ENCODE measurements around the gene KIF26B.
"Not testable (repeated sequence)": the region's sequence is repeated elsewhere in the genome, so short reads cannot be mapped to it uniquely, and the experiment has no call there.

The KIF26B gene

DNA sequence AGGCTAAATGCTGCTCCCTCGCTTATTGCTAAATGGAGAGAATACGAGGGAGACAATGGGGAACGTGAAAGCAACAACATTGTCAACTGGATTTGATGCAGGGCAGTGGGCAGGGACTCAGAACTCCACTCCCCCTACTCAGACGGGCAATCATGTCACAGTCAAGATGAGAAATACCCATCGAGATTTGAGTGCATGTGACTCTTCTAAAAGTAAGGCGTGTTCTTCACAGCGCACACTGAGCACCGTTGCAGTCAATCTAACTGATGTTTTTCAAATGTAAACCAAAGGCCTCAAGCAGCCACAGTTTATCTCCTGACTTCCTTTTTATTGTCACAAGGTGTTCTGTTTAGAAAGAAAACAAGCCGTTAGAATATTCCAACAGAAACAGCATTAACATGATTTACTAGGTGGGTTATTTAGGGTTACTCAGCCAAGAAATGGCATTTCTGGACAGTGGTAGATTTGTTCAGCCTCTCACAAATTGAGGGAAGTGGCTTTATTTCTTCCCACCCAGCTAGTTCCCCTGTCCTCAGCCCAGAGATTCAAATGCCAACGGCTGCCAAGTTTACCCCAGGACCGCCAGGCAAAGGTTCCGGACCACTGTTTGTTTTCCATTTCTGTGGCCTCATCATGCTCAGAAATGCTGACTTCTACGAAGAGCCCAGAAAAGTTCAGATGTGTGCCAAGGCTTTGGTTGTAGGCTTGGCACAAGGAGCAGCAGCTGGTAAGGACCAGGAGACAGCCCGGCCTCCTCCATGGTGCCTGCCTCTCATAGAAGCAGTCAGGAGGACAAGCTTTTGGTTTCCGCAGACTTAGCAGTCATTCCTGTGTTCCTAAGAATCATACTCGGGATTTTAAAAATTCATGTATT is 171.4 kb downstream of the KIF26B start:
- no peak for DNase-seq (ENCODE audit: low spot score)

DNA sequence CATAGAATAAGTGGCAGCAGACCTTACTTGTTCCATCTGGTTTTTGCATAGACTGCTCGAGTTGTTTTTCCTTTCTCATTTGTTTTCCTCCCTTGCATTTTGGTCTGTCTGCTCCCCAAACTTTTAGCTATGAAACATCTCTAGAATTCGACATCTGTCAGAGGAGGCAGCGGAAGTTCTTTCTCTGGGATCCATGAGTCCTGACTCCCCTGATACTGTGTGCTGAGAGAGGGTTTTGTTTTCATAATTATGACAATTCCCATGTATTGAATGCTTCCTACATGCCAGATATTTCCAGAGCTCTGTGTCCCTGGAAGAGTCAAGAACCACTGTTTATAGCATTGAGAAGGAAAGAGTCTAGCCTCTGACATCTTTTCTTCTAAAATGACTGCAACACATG is 172.6 kb downstream of the KIF26B start:
- DNase-seq (ENCODE audit: low spot score) = no peak

DNA sequence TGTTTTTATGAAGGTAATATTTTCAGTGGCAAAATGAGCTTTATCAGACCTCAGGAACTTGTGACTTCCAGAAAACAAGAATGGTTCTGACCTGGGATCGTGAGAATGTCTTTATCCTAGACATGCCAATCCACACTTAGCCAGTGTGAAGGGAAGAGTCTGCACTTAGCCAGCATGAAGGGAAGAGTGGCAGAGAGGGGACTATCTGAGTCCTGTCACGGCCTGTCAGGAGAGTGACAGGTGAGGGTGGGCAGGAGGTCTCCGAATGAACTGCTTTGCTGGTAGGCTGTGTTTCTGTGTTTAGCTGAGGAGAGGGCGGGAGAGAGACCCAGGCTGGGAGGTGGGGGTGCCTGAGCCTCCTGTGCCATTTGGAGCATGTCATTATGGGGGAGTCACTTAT is 173.1 kb downstream of the KIF26B start:
- DNase-seq (ENCODE audit: low spot score) = no peak

DNA sequence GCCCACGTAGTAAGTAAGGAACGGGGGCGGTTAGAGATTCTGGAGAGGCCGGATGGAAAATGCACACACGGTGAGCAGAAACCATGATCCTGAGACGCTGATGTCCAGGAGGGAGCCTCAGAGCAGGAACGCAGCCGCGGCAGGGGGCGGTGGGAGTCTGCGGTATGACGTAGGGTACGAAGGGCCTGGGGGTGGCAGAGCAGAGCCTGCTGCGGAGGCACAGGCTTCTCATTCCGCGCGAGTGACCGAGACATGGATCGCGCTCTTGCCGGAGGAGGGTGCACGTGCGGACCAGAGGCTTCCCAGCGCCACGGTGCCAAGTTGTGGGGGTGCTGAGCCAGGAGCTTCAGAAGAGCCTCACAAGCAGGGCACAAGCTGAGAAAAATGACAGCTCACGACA is 176.2 kb downstream of the KIF26B start:
- no peak for DNase-seq (ENCODE audit: low spot score)

DNA sequence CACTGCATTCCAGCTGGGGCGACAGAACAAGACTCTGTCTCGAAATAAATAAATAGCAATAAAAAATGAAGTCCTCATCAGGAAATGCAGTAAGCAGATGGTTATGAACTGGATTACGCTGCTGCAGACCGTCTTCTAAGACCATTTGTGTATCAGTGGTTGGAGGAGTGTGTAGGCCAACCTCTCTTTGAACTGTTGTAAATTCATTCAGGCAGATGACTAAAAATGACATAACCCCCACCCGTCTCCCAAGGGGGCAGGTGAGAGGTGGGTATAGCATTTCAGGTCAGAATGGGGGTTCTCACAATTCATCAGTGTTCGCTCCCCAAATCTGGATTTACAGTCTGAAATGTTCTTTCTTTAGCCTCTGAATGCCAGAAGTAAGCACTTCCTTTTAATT is 177.3 kb downstream of the KIF26B start:
- DNase-seq (ENCODE audit: low spot score) = no peak

DNA sequence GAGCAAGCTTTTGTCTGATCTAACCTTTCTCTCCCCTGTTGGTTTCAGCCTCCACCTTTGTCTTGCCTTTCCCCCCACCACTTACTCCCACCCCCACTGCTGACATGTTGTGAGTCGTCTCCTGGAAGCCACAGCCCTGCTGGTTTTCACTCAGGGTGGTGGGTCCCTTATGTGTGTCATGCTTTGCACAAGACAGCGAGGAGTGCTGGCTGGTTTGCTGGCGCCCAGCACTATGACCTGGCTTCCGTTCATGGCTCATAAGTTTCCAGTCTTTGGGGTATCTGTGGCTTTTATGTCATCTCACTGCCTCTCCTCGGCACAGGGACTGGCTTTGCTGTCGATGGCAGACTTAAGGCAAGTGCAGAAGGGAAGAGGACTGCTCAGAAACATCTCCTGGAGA is 177.7 kb downstream of the KIF26B start:
- DNase-seq (ENCODE audit: low spot score) = no peak

DNA sequence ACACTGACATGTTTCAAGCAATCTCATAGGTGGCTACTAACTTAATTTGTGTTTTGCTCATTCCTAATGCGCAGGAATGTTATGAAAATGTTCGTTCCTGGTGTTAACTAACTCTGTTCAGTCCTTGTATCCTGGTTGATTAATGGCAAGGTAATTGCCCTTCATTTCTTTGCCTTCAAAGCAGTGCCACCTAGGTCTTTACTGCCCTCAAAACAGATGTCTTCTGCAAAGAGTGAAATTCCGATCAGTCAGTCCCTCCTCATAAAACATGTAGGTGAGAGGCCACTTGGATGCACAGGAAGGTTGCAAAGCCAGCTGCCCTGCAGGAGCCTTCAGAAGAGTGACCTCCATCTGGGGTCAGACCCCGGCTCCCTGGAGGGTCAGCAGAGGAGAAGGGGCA is 179.4 kb downstream of the KIF26B start:
- DNase-seq (ENCODE audit: low spot score) = no peak

DNA sequence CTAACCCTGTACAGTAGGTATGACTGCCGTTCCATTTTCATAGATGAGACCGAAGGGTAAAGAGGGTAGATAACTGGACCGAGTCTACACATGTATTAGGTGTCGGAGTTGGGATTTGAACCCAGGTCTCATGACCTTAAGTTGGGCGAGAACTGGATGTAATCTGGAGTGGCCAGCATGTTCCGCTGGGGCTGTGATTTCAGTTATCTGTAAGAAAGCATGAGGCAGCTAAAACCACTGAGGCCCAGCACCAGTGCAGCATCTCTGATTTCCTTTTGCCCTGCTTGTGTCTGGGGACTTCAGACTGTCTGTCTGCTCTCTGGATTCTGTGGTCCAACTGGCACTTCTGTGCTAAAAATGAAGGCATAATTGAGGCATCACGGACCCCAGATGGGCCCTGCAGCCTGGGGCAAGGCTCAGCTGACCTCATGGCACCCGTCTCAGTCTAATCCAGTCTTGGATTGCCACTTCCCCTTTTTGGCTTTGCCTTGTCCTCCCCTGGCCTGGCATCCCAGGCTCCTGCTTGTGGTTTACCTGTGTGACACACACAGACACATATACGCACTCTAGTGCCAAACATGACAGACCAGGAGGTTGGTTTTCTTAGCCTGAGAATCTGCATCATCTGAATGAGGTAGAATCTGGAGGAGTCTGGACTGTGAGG is 180.2 kb downstream of the KIF26B start:
- no peak for DNase-seq (ENCODE audit: low spot score)

DNA sequence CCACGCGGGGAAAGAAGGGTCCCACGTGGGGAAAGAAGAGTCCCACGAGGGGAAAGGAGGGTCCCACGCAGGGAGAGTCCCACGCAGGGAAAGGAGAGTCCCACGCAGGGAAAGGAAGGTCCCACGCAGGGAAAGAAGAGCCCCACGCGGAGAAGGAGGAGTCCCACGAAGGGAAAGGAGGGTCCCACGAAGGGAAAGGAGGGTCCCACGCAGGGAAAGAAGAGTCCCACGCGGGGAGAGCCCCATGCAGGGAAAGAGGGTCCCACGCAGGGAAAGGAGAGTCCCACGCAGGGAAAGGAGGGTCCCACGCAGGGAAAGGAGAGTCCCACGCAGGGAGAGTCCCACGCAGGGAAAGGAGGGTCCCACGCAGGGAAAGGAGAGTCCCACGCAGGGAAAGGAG is 180.9 kb downstream of the KIF26B start:
- DNase-seq (ENCODE audit: low spot score) = not testable (repeated sequence)

DNA sequence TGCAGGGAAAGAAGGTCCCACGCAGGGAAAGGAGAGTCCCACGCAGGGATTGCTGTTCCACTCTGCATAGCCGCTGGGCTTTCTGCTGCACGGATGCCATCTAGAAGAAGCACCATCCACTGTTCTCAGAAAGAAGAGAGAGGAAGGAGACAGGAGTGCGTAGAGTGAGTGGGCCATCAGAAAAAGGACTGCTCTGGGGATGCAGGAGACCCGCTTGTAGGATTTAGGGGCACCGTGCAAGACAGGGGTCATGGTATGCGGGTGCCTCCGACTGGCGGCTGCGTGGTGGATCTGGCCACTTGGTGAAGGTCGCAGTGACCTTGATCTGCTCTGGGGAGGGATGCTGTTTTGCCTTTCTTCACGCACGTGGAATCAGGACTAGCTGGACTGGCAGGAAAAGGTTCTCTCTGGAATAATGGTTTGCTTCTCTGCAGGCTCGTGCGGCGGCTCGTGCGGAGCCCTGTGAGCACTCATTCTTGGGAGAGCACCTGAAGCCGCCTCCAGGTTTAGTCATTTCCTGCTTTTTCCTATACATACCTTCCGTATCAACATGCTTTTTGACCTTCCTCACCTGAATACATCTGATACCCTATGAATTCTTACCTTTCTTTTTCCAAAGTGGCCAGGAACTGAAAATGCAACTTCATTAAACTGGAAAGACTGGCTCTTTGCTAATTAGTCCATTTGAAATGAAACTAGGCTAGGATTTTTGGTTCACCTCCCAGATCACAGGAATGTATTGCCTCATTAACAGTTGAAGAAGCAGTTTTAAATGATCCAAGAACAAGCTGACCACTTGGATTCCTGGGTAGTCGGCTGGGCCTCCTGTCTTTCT is 181.6 kb downstream of the KIF26B start:
- no peak for DNase-seq (ENCODE audit: low spot score)

DNA sequence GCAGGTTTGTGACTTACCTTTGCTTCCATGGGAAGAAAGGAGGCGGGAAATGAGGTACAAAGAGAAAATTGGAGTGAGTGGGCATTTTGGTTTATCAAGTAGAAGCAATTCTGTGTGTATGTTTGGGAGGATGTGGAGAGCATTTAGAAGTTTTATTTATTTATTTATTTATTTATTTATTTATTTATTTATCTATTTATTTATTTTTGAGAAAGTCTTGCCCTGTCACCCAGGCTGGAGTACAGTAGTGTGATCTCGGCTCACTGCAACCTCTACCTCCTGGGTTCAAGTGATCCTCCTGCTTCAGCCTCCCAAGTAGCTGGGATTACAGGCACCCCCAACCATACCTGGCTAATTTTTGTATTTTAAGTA is 182.2 kb downstream of the KIF26B start:
- not testable (repeated sequence) for DNase-seq (ENCODE audit: low spot score)

DNA sequence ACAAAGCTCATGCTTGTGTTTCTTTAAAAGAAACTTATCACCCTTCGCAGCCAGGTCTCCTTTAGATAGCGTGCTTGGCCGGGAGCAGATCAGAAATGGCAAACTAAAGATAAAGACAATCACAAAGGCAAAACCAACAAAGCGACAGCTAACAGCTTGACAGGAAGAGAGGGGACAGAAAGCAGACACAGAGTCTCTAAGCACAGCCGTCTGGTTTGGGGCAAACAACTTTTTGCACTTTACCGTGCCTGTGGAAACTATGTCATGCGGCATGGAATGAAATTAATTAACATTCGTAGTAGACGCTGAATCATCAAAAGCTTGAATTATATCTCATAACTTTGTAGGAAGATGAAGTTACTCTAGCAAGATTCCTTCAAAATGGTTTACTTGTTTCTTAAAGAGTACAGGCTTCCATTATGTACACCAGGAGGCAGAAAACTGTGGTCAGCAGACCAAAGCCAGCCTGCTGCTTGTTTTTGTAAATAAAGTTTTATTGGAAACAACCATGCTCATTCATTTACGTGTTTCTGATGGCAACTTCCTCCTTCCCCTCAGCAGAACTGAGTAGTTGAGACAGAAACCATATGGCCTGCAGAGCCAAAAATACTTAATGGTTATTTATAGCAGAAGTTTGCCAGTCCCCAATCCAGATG is 183.2 kb downstream of the KIF26B start:
- DNase-seq (ENCODE audit: low spot score) = no peak

DNA sequence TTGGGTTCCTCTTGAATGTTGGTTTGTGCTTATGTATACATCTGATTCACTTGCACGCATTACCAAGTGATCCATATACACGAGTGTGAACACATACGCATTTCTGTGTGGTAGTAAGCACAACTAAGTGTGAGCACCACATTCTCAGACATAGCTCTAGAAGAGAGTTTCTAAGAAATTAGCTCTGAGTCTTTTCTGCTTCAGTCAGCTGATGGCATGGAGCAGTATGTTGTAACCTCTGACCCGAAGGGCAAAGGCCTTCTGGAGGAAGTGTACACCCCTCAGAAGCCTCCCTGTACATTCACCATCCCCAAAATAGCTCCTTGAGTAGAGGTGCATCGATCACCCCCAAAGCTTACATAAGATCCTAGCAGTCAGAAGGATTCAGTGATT is 183.7 kb downstream of the KIF26B start:
- DNase-seq (ENCODE audit: low spot score) = no peak

DNA sequence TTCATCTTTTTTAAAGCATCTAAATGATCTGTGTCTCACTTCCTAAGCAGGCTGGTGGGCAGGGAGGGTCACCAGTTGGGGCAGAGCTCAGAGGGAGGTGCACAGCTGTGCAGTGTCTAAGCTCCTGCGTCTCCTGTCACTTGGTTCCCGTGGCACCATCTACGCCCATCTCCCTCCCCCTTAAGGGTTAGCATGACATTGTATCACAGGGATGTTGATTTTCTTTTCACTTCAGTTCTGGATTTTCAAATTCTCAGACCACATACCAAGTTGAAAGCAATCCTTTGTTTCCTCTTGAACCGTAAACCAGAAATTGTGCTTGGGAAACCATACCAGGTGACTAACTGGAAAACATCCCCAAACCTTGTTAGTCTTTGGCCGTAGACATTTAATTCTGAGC is 187.0 kb downstream of the KIF26B start:
- DNase-seq (ENCODE audit: low spot score) = no peak

DNA sequence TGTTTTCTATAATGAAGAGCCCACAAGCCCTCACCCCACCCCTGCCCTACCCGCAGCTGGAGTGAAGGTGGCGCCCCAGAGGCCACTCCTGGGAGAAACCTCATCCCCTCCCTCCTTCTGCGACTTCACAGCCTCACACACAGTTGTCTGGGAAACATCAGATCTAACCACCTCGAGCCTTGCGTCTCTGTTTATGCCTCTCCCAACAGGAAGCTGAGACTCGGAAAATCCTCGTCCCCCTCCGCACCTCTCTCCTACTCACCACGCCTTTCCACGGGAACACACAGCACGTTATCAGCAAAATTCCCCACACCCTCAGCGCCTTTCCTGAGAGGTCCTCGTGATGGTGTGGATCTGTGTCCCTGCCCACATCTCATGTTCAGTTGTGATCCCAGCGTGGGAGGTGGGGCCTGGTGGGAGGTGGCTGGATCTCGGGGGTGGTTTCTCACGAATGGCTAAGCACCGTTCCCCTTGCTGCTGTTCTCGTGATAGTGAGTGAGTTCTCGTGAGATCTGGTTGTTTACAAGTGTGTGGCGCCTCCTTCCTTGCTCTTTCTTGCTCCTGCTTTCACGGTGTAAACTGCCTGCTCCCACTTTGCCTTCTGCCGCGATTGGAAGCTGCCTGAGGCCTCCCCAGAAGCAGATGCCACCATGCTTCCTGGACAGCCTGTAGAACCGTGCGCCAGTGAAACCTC is 190.6 kb downstream of the KIF26B start:
- no peak for DNase-seq (ENCODE audit: low spot score)

DNA sequence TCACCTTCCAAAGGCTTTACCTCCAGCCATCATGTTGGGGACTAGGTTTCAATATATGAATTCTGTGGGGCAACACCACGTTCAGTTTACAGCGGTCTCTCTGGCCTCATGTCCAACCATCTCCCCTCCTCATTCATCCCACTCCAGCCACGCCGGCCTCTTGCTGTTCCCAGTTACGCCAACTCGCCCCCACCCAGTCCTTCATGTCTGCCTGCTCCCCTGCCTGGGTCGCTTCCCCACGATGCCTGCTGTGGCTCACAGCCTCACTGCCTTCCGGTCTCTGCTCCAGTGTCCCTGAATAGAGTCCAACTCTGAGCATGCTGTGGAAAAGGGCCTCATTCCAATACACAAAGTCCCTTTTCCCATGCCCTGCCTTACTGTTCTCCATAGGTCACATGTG is 193.8 kb downstream of the KIF26B start:
- no peak for DNase-seq (ENCODE audit: low spot score)

DNA sequence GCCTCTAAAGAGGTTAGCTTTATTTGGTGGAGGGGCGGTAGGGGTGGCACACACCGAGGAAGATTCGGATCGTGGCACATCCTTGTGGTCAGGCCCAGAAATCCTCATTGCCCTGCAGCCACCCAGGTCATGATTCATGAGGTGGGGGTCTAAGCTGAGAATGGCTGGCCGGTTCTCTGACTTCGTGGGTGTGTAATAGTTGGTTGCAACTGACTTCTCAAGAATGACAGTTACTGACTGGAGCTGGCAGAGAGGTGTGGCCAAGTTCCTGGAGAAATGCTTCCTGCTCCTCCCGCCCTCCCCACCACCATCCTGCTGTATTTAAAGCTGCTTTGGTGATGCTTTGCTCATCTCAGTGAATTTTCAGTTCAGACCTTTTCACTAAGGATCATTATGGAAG is 198.6 kb downstream of the KIF26B start:
- DNase-seq (ENCODE audit: low spot score) = no peak

DNA sequence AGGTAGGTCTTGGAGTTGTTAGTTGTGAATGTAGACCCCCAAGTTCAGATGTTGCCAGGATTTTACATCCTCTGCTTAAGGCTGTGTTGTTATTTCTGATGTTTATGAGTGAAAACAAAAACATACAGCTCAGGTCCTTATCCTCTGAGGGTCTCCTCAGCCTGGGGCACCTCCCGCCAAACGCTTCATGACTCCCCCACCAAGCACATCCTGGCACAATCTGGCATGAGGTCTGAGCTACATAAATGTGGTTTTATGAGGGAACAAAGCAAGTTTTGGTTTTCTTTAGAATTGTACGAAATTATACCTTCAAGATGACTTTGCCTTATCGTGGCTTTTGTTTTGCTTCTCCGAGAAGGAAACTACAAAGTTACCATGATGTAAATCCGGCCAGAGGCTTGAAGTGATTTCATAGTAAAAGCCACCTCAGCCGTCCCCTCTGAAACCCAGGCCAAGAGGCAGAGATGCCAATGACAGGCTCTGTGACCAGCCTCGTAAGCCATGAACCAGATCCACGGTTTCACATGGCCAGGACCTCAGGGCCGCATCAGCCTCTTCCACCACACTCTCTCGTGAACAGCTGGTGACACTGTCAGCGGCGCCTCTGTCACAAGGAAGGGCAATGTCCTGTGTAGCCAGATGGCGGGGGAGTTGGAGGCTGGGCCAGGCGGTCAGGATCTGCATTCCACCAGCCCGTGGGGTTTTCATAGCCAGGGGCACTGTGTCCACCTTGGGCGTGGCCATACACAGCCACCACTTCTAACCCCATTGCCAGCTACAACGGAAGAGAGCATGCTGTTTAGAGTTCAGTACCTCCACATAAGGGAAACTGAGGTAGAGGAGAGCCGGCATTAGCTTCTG is 199.4 kb downstream of the KIF26B start:
- DNase-seq (ENCODE audit: low spot score) = no peak

DNA sequence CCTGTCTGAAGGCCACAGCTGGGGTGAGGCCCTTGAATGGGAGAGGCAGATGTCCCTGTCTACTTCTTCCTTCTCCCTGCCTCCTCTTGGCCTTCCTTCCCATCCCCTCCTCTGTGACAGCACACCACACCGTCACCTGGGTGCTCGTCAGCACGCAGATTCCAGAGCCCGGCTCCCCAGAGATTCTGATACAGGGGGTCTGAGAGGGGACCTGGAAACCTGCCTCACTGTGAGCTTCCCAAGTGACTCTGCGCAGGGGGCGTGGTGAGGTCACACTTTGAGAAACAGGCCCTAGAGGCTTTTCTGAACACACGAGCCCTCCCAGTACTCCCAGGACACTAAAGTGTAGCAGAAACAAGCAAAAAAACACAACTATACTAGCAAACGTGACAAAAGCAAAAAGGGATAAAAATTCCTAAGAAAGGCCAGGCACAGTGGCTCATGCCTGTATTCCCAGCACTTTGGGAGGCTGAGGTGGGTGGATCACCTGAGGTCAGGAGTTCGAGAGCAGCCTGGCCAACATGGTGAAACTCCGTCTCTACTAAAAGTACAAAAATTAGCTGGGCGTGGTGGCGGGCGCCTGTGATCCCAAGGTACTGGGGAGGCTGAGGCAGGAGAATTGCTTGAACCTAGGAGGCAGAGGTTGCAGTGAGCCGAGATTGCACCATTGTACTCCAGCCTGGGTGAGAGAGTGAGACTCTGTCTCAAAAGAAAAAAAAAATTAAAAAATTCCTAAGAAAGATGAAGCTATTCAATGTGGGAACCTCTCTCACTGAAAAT is 201.3 kb downstream of the KIF26B start:
- not testable (repeated sequence) for DNase-seq (ENCODE audit: low spot score)
